ENCODE measurements around the gene HCRT. TPM values are rescaled to one million over a fixed set of nuclear protein-coding genes. Genes with fewer than 3 reads are reported as not detected.

HCRT gene
- total RNA-seq, 1 donor, result not detected

DNA sequence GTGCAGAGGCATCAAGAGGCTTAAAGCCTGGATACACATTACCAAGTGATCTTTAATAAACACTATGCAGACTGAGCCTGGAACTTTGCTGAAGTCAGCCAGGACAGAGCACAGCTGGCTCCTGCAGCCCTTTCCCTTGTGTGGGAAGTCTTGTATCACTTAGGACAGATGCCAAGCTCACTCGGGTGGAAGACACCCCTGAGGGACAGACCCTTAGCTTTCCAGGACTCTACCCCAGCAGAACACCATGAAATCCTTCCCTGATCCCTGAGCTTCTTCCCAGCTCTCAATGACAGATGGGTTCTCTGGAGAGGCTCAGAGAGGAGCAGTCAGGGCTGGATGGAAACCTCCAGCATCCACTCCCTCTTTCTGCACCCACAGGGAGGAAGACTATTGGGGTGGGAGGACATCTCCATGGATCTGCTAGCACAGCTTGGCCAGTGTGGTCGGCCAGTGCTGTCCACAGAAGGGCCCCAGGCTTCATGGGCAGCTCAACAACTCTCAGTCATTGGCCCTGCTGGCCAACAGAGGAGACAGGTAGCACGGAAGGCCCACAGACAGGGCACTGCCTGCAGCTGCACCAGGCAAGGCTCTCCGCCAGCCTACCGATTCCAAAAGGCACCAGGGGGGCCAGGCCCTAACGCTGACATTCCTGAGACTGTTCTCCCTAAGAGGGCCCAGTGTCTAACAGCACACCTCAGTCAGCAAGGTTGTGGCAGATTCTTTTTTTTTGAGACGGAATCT is 46.3 kb downstream of the HCRT start:
- TF ChIP-seq, protein P1, sequence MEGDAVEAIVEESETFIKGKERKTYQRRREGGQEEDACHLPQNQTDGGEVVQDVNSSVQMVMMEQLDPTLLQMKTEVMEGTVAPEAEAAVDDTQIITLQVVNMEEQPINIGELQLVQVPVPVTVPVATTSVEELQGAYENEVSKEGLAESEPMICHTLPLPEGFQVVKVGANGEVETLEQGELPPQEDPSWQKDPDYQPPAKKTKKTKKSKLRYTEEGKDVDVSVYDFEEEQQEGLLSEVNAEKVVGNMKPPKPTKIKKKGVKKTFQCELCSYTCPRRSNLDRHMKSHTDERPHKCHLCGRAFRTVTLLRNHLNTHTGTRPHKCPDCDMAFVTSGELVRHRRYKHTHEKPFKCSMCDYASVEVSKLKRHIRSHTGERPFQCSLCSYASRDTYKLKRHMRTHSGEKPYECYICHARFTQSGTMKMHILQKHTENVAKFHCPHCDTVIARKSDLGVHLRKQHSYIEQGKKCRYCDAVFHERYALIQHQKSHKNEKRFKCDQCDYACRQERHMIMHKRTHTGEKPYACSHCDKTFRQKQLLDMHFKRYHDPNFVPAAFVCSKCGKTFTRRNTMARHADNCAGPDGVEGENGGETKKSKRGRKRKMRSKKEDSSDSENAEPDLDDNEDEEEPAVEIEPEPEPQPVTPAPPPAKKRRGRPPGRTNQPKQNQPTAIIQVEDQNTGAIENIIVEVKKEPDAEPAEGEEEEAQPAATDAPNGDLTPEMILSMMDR (IDR thresholded peaks at IDR 0.05; ENCODE audit: insufficient read depth, low read depth, low read length), result no peak
- no peak overlapping the region for H3K4me3 ChIP-seq (ENCODE audit: low read depth, low read length)
- peak; percentile 38 for DNase-seq (ENCODE audit: low read depth)

DNA sequence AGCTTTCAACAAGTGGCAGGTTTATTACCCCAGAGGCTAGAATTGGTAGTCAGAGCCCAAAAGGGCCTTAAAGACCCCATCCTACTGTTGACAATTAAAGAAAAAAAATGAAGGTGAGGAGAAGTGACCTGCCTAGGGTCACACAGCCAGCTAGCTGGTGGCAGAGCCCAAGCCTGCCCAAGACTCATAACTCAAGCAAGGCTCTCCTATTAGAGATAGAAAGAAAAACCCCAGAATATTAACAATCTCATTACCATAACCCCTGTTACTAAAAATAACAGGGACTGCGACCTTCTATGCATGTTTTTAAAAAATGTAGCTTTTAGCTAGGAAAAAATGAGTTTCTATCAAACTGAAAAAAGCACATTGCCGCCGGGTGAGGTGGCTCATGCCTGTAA is 48.6 kb downstream of the HCRT start:
- H3K4me3 ChIP-seq (ENCODE audit: low read depth, low read length), result no peak overlapping the region
- TF ChIP-seq, protein P1 (IDR thresholded peaks at IDR 0.05; ENCODE audit: insufficient read depth, low read depth, low read length), result no peak
- no peak for DNase-seq (ENCODE audit: low read depth)

- TF ChIP-seq, protein P1 (IDR thresholded peaks at IDR 0.05; ENCODE audit: insufficient read depth, low read depth, low read length), result no peak
- DNase-seq (ENCODE audit: low read depth), result peak; percentile 91
- no peak overlapping the region for H3K4me3 ChIP-seq (ENCODE audit: low read depth, low read length)
Measured at GRCh38 chr17:42135664-42136653, 49.3 kb downstream of the HCRT start.

DNA sequence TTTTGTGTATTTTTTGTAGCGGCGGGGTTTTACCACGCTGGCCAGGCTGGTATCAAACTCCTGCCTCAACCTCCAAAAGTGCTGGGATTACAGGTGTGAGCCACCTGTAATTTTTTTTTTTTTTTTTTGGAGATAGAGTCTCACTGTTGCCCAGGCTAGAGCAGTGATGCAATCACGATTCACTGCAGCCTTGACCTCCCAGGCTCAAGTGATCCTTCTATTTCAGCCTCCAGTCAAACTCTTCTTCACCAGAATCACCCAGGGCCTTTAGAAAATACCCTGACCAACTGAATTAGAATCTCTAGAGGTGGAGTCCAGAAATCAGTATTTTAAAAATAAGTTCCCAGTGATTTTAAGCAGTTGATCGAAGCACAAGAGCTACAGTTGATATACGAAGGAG is 50.1 kb downstream of the HCRT start:
- TF ChIP-seq, protein P1 (IDR thresholded peaks at IDR 0.05; ENCODE audit: insufficient read depth, low read depth, low read length), result no peak
- no peak for DNase-seq (ENCODE audit: low read depth)
- no peak overlapping the region for H3K4me3 ChIP-seq (ENCODE audit: low read depth, low read length)

Other genes starting within 250 kb of the HCRT start
- gene CNP, start 218.7 kb downstream of the HCRT start, total RNA-seq, result 94.6 and 98.6 TPM in 2 replicates
- 63.8 and 80.7 TPM in 2 replicates for gene DNAJC7, start 168.0 kb downstream of the HCRT start, total RNA-seq
- 34.5 and 35.8 TPM in 2 replicates for gene NKIRAS2, start 165.4 kb downstream of the HCRT start, total RNA-seq
- gene C17orf113, start 134.9 kb downstream of the HCRT start, total RNA-seq, result under 0.01 and 0.32 TPM in 2 replicates
- gene ZNF385C, start 87.0 kb downstream of the HCRT start, total RNA-seq, result not detected in 2 replicates
- gene DHX58, start 72.7 kb downstream of the HCRT start, total RNA-seq, result 9.0 and 12.1 TPM in 2 replicates
- 10.6 and 13.0 TPM in 2 replicates for gene KAT2A, start 64.1 kb downstream of the HCRT start, total RNA-seq
- not detected in 2 replicates for gene HSPB9, start 62.6 kb downstream of the HCRT start, total RNA-seq
- 68.0 and 83.3 TPM in 2 replicates for gene RAB5C, start 30.5 kb downstream of the HCRT start, total RNA-seq
- under 0.01 TPM in 1 of 2 replicates, not detected in the other for gene KCNH4, start 4.3 kb downstream of the HCRT start, total RNA-seq
- 14.7 and 20.0 TPM in 2 replicates for gene GHDC, start 9.0 kb upstream of the HCRT start, total RNA-seq
- gene STAT5B, start 90.9 kb upstream of the HCRT start, total RNA-seq, result 33.5 and 38.4 TPM in 2 replicates
- 13.8 and 16.1 TPM in 2 replicates for gene STAT5A, start 103.0 kb upstream of the HCRT start, total RNA-seq
- gene STAT3, start 203.0 kb upstream of the HCRT start, total RNA-seq, result 113 and 180 TPM in 2 replicates
- 988 and 1,007 TPM in 2 replicates for gene CAVIN1, start 237.8 kb upstream of the HCRT start, total RNA-seq

Measured in fibroblast of villous mesenchyme (primary cell).